DMS114 treated with DMSO at 0.1 percent for 48 hours (cell line): Measurements from ENCODE around the gene CCDC18.
"Not testable (repeated sequence)": the region's sequence is repeated elsewhere in the genome, so short reads cannot be mapped to it uniquely, and the experiment has no call there.

Experiments used
- DNase-seq: peaks from one replicate; lab custom pipeline; 2025; ENCODE audit not compliant: unreplicated experiment; lab: John Stamatoyannopoulos, UW

Gene CCDC18

GRCh38 chr1:93170141-93170678 is 10.3 kb upstream of the CCDC18 start:
- DNase-seq = not testable (repeated sequence)

- DNase-seq = no peak
Measured at GRCh38 chr1:93171549-93172034, 8.9 kb upstream of the CCDC18 start.

- DNase-seq = no peak
Measured at GRCh38 chr1:93172778-93173177, 7.7 kb upstream of the CCDC18 start.

GRCh38 chr1:93174638-93175037 is 5.9 kb upstream of the CCDC18 start:
- DNase-seq = not testable (repeated sequence)

- peak; percentile 20 for DNase-seq
Measured at GRCh38 chr1:93177991-93178390, 2.5 kb upstream of the CCDC18 start.

GRCh38 chr1:93178418-93178817 is 2.1 kb upstream of the CCDC18 start:
- no peak for DNase-seq

GRCh38 chr1:93179886-93180722 is 420 bp upstream of the CCDC18 start, which contains the start of gene TMED5:
TMED5 (minus strand) TSS chr1:93180413; CDS start chr1:93180242, 171 bp downstream.
- DNase-seq = peak; percentile 96

GRCh38 chr1:93186667-93187066 is 6.1 kb downstream of the CCDC18 start:
- no peak for DNase-seq

GRCh38 chr1:93190432-93190831 is 9.9 kb downstream of the CCDC18 start:
- no peak for DNase-seq

- no peak for DNase-seq
Measured at GRCh38 chr1:93194231-93194990, 13.9 kb downstream of the CCDC18 start.

- no peak for DNase-seq
Measured at GRCh38 chr1:93196591-93196990, 16.1 kb downstream of the CCDC18 start.

GRCh38 chr1:93199150-93199549 is 18.6 kb downstream of the CCDC18 start:
- DNase-seq = no peak

- no peak for DNase-seq
Measured at GRCh38 chr1:93200086-93200620, 19.6 kb downstream of the CCDC18 start.

GRCh38 chr1:93200714-93201113 is 20.2 kb downstream of the CCDC18 start:
- no peak for DNase-seq

GRCh38 chr1:93205892-93206566 is 25.5 kb downstream of the CCDC18 start:
- no peak for DNase-seq

- no peak for DNase-seq
Measured at GRCh38 chr1:93206567-93206954, 26.0 kb downstream of the CCDC18 start.

GRCh38 chr1:93207211-93207610 is 26.7 kb downstream of the CCDC18 start:
- no peak for DNase-seq

GRCh38 chr1:93215322-93215721 is 34.8 kb downstream of the CCDC18 start:
- DNase-seq = no peak

- DNase-seq = no peak
Measured at GRCh38 chr1:93219443-93219842, 38.9 kb downstream of the CCDC18 start.

GRCh38 chr1:93220716-93221115 is 40.2 kb downstream of the CCDC18 start:
- not testable (repeated sequence) for DNase-seq

- no peak for DNase-seq
Measured at GRCh38 chr1:93221913-93222312, 41.4 kb downstream of the CCDC18 start.
